22Rv1 (cell line): ENCODE data around the gene XRCC2.

Source experiments
- ZFX ChIP-seq: fragments of 450-650 bp; IDR thresholded peaks from 2 replicates; pipeline ENCODE4 v1.6.1; 2017; ENCODE audit warnings: antibody characterized with exemption, borderline replicate concordance
- TF ChIP-seq, protein P1 (sequence below): fragments of 450-650 bp; IDR thresholded peaks from 2 replicates; pipeline ENCODE4 v1.5.1; 2017; ENCODE audit warnings: mild to moderate bottlenecking

DNA sequence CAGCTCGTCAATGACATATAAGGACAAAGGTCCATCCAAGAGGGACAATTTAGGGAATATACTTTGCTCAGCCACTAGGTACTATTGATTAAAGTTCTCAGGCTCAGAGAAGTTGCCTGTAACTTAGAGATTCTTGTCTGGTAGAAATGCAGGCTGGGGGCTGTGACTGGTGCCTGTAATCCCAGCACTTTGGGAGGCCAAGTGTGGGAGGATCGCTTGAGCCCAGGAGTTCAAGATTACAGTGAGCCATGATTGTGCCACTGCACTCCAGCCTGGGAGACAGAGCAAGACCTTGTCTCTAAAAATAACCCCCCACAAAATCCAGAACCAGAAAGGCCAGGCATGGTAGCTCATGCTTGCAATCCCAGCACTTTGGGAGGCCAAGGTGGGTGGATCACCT, 47.4 kb upstream of the XRCC2 start:
- TF ChIP-seq, protein P1, sequence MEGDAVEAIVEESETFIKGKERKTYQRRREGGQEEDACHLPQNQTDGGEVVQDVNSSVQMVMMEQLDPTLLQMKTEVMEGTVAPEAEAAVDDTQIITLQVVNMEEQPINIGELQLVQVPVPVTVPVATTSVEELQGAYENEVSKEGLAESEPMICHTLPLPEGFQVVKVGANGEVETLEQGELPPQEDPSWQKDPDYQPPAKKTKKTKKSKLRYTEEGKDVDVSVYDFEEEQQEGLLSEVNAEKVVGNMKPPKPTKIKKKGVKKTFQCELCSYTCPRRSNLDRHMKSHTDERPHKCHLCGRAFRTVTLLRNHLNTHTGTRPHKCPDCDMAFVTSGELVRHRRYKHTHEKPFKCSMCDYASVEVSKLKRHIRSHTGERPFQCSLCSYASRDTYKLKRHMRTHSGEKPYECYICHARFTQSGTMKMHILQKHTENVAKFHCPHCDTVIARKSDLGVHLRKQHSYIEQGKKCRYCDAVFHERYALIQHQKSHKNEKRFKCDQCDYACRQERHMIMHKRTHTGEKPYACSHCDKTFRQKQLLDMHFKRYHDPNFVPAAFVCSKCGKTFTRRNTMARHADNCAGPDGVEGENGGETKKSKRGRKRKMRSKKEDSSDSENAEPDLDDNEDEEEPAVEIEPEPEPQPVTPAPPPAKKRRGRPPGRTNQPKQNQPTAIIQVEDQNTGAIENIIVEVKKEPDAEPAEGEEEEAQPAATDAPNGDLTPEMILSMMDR, result no peak
- TF ChIP-seq ZFX, result no peak
